HCT116 (cell line): ENCODE measurements around the gene MYOG. TPM values are rescaled to one million over a fixed set of nuclear protein-coding genes. Genes with fewer than 3 reads are reported as not detected.

Experiments
- ATAC-seq: fragments of 200-7000 bp; cut with Tn5 transposase; 2 replicates; pipeline ENCODE4 v1.9.1; 2020; ENCODE audit warnings: mild to moderate bottlenecking, moderate library complexity
- BruUV-seq: library from RNA; stranded (reverse); fragments of 400-500 nt; replicated peaks from 2 replicates; lab custom pipeline; 2021; lab: Mats Ljungman, UMichigan
- CTCF ChIA-PET: fragments of 300-600 bp; sonication (Branson Sonifier 250); formaldehyde crosslinking; loops from one replicate; lab custom pipeline; 2021; ENCODE audit warnings: antibody characterized with exemption; lab: Charles Lee
- POLR2A ChIA-PET: fragments of 300-600, 350-600 bp; sonication (Branson Sonifier 250); formaldehyde crosslinking; loops from one replicate; lab custom pipeline; 2021; ENCODE audit warnings: antibody characterized with exemption; lab: Charles Lee
- RAD21 ChIA-PET, 2 experiments: fragments of 300-600 bp; sonication (Branson Sonifier 250); formaldehyde crosslinking; loops; one replicate each; lab custom pipeline; 2023; ENCODE audit warnings: low total read pairs in 2 of 2; ENCODE audit not compliant: uncharacterized antibody in 2 of 2, unreplicated experiment in 2 of 2, low non-redundant PET in 1 of 2; lab: Charles Lee
- DNase-seq: peaks from one replicate; pipeline ENCODE4 v3.0.0-alpha.2; 2010; ENCODE audit warnings: low read depth, low spot score
- H2AFZ ChIP-seq: fragments of 200-600 bp; shearing (Covaris generic), sonication (generic); 2 replicates; pipeline ENCODE4 v1.6.1; 2017; ENCODE audit warnings: low read depth, mixed run types, mixed read lengths, antibody characterized with exemption, low read length; ENCODE audit not compliant: poor library complexity, severe bottlenecking
- H3K27ac ChIP-seq: 2 replicates; pipeline ENCODE4 v1.5.1; 2012; ENCODE audit warnings: low read depth, low read length
- H3K27me3 ChIP-seq: fragments of 200-600 bp; sonication (generic); 2 replicates; pipeline ENCODE4 v1.6.1; 2016; ENCODE audit warnings: mixed run types, low read length, mixed read lengths; ENCODE audit not compliant: insufficient read depth
- H3K36me3 ChIP-seq, 2 experiments: fragments of 200-500 bp in 1 of 2; fragments of 200-600 bp in 1 of 2; sonication (Bioruptor generic) in 1 of 2; sonication (generic) in 1 of 2; 2 replicates each; pipeline versions ENCODE4 v1.5.1 to v1.6.1; 2014 to 2016; ENCODE audit warnings: low read length in 2 of 2, inconsistent platforms in 1 of 2, mixed read lengths in 1 of 2, mixed run types in 1 of 2; ENCODE audit not compliant: insufficient read depth in 2 of 2, control insufficient read depth in 1 of 2
- H3K4me1 ChIP-seq, 2 experiments: fragments of 200-600 bp in 1 of 2; sonication (generic) in 1 of 2; 2 replicates each; pipeline versions ENCODE4 v1.5.1 to v1.6.1; 2012 to 2017; ENCODE audit warnings: low read length in 2 of 2, inconsistent platforms in 1 of 2, mild to moderate bottlenecking in 1 of 2, mixed read lengths in 1 of 2, mixed run types in 1 of 2, moderate library complexity in 1 of 2; ENCODE audit not compliant: insufficient read depth in 2 of 2, control insufficient read depth in 1 of 2
- H3K4me2 ChIP-seq: fragments of 200-600 bp; sonication (generic); 2 replicates; pipeline ENCODE4 v1.6.1; 2017; ENCODE audit warnings: mixed run types, low read length, mixed read lengths
- H3K4me3 ChIP-seq, 2 experiments: fragments of 200-600 bp in 1 of 2; sonication (generic) in 1 of 2; replicated peaks in 1 of 2; 2 replicates each; pipeline ENCODE4 v1.5.1; 2011 to 2016; ENCODE audit warnings: low read length in 2 of 2, control low read depth in 1 of 2, low read depth in 1 of 2, mild to moderate bottlenecking in 1 of 2, mixed read lengths in 1 of 2, mixed run types in 1 of 2
- H3K79me2 ChIP-seq: fragments of 200-600 bp; sonication (generic); 2 replicates; pipeline ENCODE4 v1.6.1; 2017; ENCODE audit warnings: mild to moderate bottlenecking, mixed run types, low read length, moderate library complexity, mixed read lengths; ENCODE audit not compliant: insufficient read depth
- H3K9ac ChIP-seq: fragments of 200-600 bp; sonication (generic); 2 replicates; pipeline ENCODE4 v1.6.1; 2016; ENCODE audit warnings: low read length, mixed read lengths
- H3K9me2 ChIP-seq: fragments of 200-600 bp; sonication (generic), shearing (Covaris generic); 2 replicates; pipeline ENCODE4 v1.6.1; 2017; ENCODE audit warnings: mixed run types, mild to moderate bottlenecking, moderate library complexity; ENCODE audit not compliant: insufficient read depth
- H3K9me3 ChIP-seq, 2 experiments: fragments of 200-500 bp in 1 of 2; fragments of 200-600 bp in 1 of 2; sonication (Bioruptor generic) in 1 of 2; sonication (generic) in 1 of 2; 2 replicates each; pipeline ENCODE4 v1.6.1; 2014 to 2017; ENCODE audit warnings: low read length in 2 of 2, mixed read lengths in 2 of 2, inconsistent platforms in 1 of 2, low read depth in 1 of 2, mild to moderate bottlenecking in 1 of 2, mixed run types in 1 of 2, moderate library complexity in 1 of 2; ENCODE audit not compliant: control insufficient read depth in 1 of 2, insufficient read depth in 1 of 2
- H4K20me1 ChIP-seq: fragments of 200-600 bp; sonication (generic), shearing (Covaris generic); 2 replicates; pipeline ENCODE4 v1.6.1; 2017; ENCODE audit warnings: mixed run types, mild to moderate bottlenecking, moderate library complexity; ENCODE audit not compliant: insufficient read depth
- ATF3 ChIP-seq: IDR thresholded peaks from 2 replicates; pipeline ENCODE4 v1.6.1; 2012
- CEBPB ChIP-seq: IDR thresholded peaks from 2 replicates; pipeline ENCODE4 v1.6.1; 2012; ENCODE audit warnings: low read depth
- CTCF ChIP-seq, 3 experiments: fragments of 200-600 bp in 1 of 3; sonication (generic) in 1 of 3; IDR thresholded peaks in 2 of 3; conservative IDR thresholded peaks in 1 of 3; 2 replicates each; pipeline ENCODE4 v1.5.1; 2012 to 2017; ENCODE audit warnings: low read depth in 2 of 3, low read length in 2 of 3, antibody characterized with exemption in 1 of 3, borderline replicate concordance in 1 of 3, control low read depth in 1 of 3, mild to moderate bottlenecking in 1 of 3, mixed read lengths in 1 of 3, mixed run types in 1 of 3, moderate library complexity in 1 of 3; ENCODE audit not compliant: insufficient read depth in 1 of 3
- ELF1 ChIP-seq: IDR thresholded peaks from 2 replicates; pipeline ENCODE4 v1.6.1; 2012; ENCODE audit warnings: low read depth, borderline replicate concordance
- EZH2 ChIP-seq: fragments of 200-600 bp; sonication (generic); IDR thresholded peaks from 2 replicates; pipeline ENCODE4 v1.6.1; 2017; ENCODE audit warnings: antibody characterized with exemption, mixed run types
- JUND ChIP-seq: IDR thresholded peaks from 2 replicates; pipeline ENCODE4 v1.6.1; 2012
- MAX ChIP-seq: IDR thresholded peaks from 2 replicates; pipeline ENCODE4 v1.6.1; 2012
- POLR2A ChIP-seq: IDR thresholded peaks from 2 replicates; pipeline ENCODE4 v1.7.0; 2011; ENCODE audit warnings: borderline replicate concordance; ENCODE audit not compliant: insufficient read depth, insufficient read length; ENCODE audit errors: extremely low read depth
- POLR2AphosphoS5 ChIP-seq: IDR thresholded peaks from 2 replicates; pipeline ENCODE4 v1.6.1; 2011; ENCODE audit warnings: mild to moderate bottlenecking, low read depth, low read length, moderate library complexity
- RAD21 ChIP-seq: IDR thresholded peaks from 2 replicates; pipeline ENCODE4 v1.6.1; 2012; ENCODE audit warnings: low read depth, mild to moderate bottlenecking
- SRF ChIP-seq: IDR thresholded peaks from 2 replicates; pipeline ENCODE4 v1.6.1; 2012; ENCODE audit warnings: low read depth
- YY1 ChIP-seq: IDR thresholded peaks from 2 replicates; pipeline ENCODE4 v1.6.1; 2011; ENCODE audit warnings: low read length, low read depth, moderate library complexity, mild to moderate bottlenecking; ENCODE audit not compliant: insufficient replicate concordance; ENCODE audit errors: extremely low read depth
- ZBTB33 ChIP-seq: IDR thresholded peaks from 2 replicates; pipeline ENCODE4 v1.6.1; 2011; ENCODE audit warnings: mild to moderate bottlenecking, low read length, moderate library complexity; ENCODE audit not compliant: insufficient replicate concordance; ENCODE audit errors: extremely low read depth
- intact Hi-C: fragments of 100-400 bp; cut with micrococcal nuclease; formaldehyde crosslinking; loops from 2 replicates; pipeline ENCODE4 v1.10.0; 2022
- total RNA-seq: library from RNA; stranded (reverse); gene quantifications from one replicate; pipeline ENCODE4 v1.2.1, GENCODE V29; 2021; ENCODE audit not compliant: unreplicated experiment

MYOG gene
- total RNA-seq, 1 experiment from 2014 or later: not detected

- Histone ChIP-seq H3K4me3 (no peak overlapping the region), H3K4me2 (no peak overlapping the region), H3K27me3 (no peaks in the 10 kb centered on the region), H2AFZ (no peak overlapping the region), H3K36me3 (peaks cover 0 to 4% of the 10 kb centered on the region in 2 experiments; a peak in 1 of 4 replicates), H3K9ac (no peak overlapping the region), H3K9me3 (no peaks in the 10 kb centered on the region), H3K9me2 (no peaks in the 10 kb centered on the region), H3K27ac (no peak overlapping the region), H3K79me2 (no peaks in the 10 kb centered on the region), H4K20me1 (no peaks in the 10 kb centered on the region), H3K4me1 (no peaks in the 10 kb centered on the region)
- no TSS peak for BruUV-seq
- CTCF ChIA-PET: interaction anchor here (2.9 kb wide), 1 partner anchor 9 kb away, joined by 14 read pairs; no protein-coding TSS in a partner anchor
- no peak for TF ChIP-seq YY1
- TF ChIP-seq ZBTB33: no peak
- TF ChIP-seq MAX: no peak
- no peak for TF ChIP-seq POLR2AphosphoS5
- TF ChIP-seq SRF: no peak
- no peak for TF ChIP-seq POLR2A
- TF ChIP-seq RAD21: no peak
- POLR2A ChIA-PET: no interaction called here
- DNase-seq: no peak
- RAD21 ChIA-PET: no interaction called here
- intact Hi-C loops: no loop called here
- ATAC-seq: no peak
Observed at GRCh38 chr1:203074610-203075009, 11.2 kb downstream of the MYOG start.

GRCh38 chr1:203073469-203073868 is 12.3 kb downstream of the MYOG start:
- POLR2A ChIA-PET: interaction anchor here (1.0 kb wide), 1 partner anchor 194 kb away, joined by 3 read pairs; no protein-coding TSS in a partner anchor
- Histone ChIP-seq H3K27me3 (no peaks in the 10 kb centered on the region), H3K4me1 (no peaks in the 10 kb centered on the region), H3K9ac (no peak overlapping the region), H2AFZ (no peak overlapping the region), H3K9me2 (no peaks in the 10 kb centered on the region), H3K79me2 (no peaks in the 10 kb centered on the region)
- no peak for DNase-seq
- TF ChIP-seq JUND (no peak), ZBTB33 (no peak), POLR2AphosphoS5 (no peak), EZH2 (no peak), ELF1 (no peak), CTCF (IDR thresholded peaks at IDR 0.05 in 2 of 3, conservative IDR thresholded peaks at IDR 0.05 in 1 of 3; ENCODE audit: borderline replicate concordance in 1 of 3, insufficient read depth in 1 of 3, low read depth in 2 of 3, low read length in 2 of 3) (no peak), CEBPB (no peak), ATF3 (no peak), SRF (no peak)
- TF ChIP-seq, all 23 proteins: peak for 0
- ATAC-seq: no peak
- ChIA-PET RAD21 (no interaction called here), CTCF (interaction anchor here (2.9 kb wide), 1 partner anchor 11 kb away, joined by 14 read pairs; no protein-coding TSS in a partner anchor)
- BruUV-seq: no TSS peak
- Histone ChIP-seq H3K4me2 (no peak overlapping the region), H3K9me3 (no peaks in the 10 kb centered on the region), H3K36me3 (peaks cover 0 to 4% of the 10 kb centered on the region in 2 experiments; a peak in 1 of 4 replicates), H3K4me3 (no peak overlapping the region), H4K20me1 (no peaks in the 10 kb centered on the region), H3K27ac (no peak overlapping the region)
- intact Hi-C loops: no loop called here
